Stomach (tissue), 9 donors: ENCODE measurements around the gene CHCHD3. TPM values are rescaled to one million over a fixed set of nuclear protein-coding genes. Genes with fewer than 3 reads are reported as not detected.

Source experiments
- DNase-seq, 2 donors: peaks; one replicate each; pipeline versions ENCODE4 v3.0.0 to v3.0.0-alpha.2; 2013 to 2019
- H3K27ac ChIP-seq, 5 donors: fragments of 200-600 bp in 4 of 5; sonication (generic) in 4 of 5; one replicate each; pipeline ENCODE4 v1.5.1; 2013 to 2019; ENCODE audit warnings: mild to moderate bottlenecking in 1 of 5, moderate library complexity in 1 of 5
- H3K27me3 ChIP-seq, 3 donors: fragments of 200-600 bp; sonication (generic); one replicate each; pipeline ENCODE4 v1.5.1; 2017 to 2019; ENCODE audit warnings: mixed run types in 1 of 3
- H3K36me3 ChIP-seq, 4 donors: fragments of 200-600 bp; sonication (generic); 1 replicate in 3 of 4; 2 replicates in 1 of 4; pipeline ENCODE4 v1.5.1; 2016 to 2019
- H3K4me1 ChIP-seq, 4 donors: fragments of 200-600 bp; sonication (generic); one replicate each; pipeline ENCODE4 v1.5.1; 2016 to 2019
- H3K4me3 ChIP-seq, 4 donors: fragments of 200-600 bp; sonication (generic) in 3 of 4; one replicate each; pipeline ENCODE4 v1.5.1; 2016 to 2019; ENCODE audit warnings: mild to moderate bottlenecking in 1 of 4
- H3K9me3 ChIP-seq, 4 donors: fragments of 200-600 bp; sonication (generic); one replicate each; pipeline ENCODE4 v1.5.1; 2016 to 2019
- CTCF ChIP-seq, 7 experiments: fragments of 450-650 bp in 4 of 7; fragments of 200-600 bp in 3 of 7; sonication (generic) in 3 of 7; IDR thresholded peaks; one replicate each; pipeline ENCODE4 v1.5.1; 2016 to 2019; ENCODE audit warnings: antibody characterized with exemption in 7 of 7, control low read depth in 2 of 7, mild to moderate bottlenecking in 1 of 7
- EP300 ChIP-seq: sonication (generic); formaldehyde crosslinking; IDR thresholded peaks from one replicate; pipeline ENCODE4 v1.6.1; 2017; ENCODE audit warnings: antibody characterized with exemption
- POLR2A ChIP-seq, 4 donors: fragments of 450-650 bp; IDR thresholded peaks; one replicate each; pipeline ENCODE4 v1.6.1; 2016; ENCODE audit warnings: antibody characterized with exemption in 4 of 4, control low read depth in 2 of 4, mild to moderate bottlenecking in 1 of 4, moderate library complexity in 1 of 4
- POLR2AphosphoS5 ChIP-seq, 3 donors: sonication (generic); formaldehyde crosslinking; IDR thresholded peaks; one replicate each; pipeline ENCODE4 v1.6.1; 2016; ENCODE audit warnings: antibody characterized with exemption in 3 of 3
- WGBS, 5 donors: extraction: QIAGEN DNeasy Blood & Tissue Kit in 3 of 5; methylation state at CpG; one replicate each; pipeline versions ENCODE4 v1.1.5 to v1.1.7; 2013 to 2018; 5-methylcytosine and 5-hydroxymethylcytosine counted together
- intact Hi-C: fragments of 100-400 bp; cut with DNase I; formaldehyde crosslinking; loops from one replicate; pipeline ENCODE4 v1.15.1; 2023; ENCODE audit warnings: low total_unique reads
- polyA plus RNA-seq, 3 donors: library from polyadenylated mRNA; stranded (reverse); fragments of 200-250 nt; gene quantifications; one replicate each; pipeline ENCODE4 v1.2.3, GENCODE V29; 2013
- total RNA-seq, 5 donors: library from RNA; depleted of rRNA; stranded (reverse); fragments of >200 nt; gene quantifications; one replicate each; pipeline versions ENCODE4 v1.1.0 to v1.2.3, GENCODE V29; 2014 to 2016
- donor health status: healthy with polysubstance abuse.
- donor health status: Bipolar disorder and iron deficiency.
- donor health status: healthy.

Gene CHCHD3
- total and polyA plus RNA-seq, 8 donors, result 5.8 to 90.9 (median 39.9) TPM

- H3K4me1 ChIP-seq, result peaks cover 6 to 60% (median 36%) of the 10 kb centered on the region in 4 donors
- no peak overlapping the region for H3K4me3 ChIP-seq
- no peaks in the 10 kb centered on the region for H3K9me3 ChIP-seq
- no peaks in the 10 kb centered on the region for H3K36me3 ChIP-seq
- intact Hi-C loops, result no loop called here
- 70 to 83% (median 80%) methylated on average over 2 of the region's 2 CpGs for WGBS, 5 donors
- no peak overlapping the region for H3K27ac ChIP-seq
- H3K27me3 ChIP-seq, result no peaks in the 10 kb centered on the region
- TF ChIP-seq POLR2A (IDR thresholded peaks at IDR 0.05) (no peak), EP300 (no peak), CTCF (IDR thresholded peaks at IDR 0.05) (no peak), POLR2AphosphoS5 (IDR thresholded peaks at IDR 0.05) (no peak)
- no peak for DNase-seq
Measured at GRCh38 chr7:133054162-133054840, 27.6 kb downstream of the CHCHD3 start.

- DNase-seq, result peak in 1 of 2 donors; percentile 38
Measured at GRCh38 chr7:133053321-133053891, 28.5 kb downstream of the CHCHD3 start.

GRCh38 chr7:133052826-133053225 is 29.1 kb downstream of the CHCHD3 start:
- H3K27me3 ChIP-seq, result no peaks in the 10 kb centered on the region
- TF ChIP-seq POLR2A (IDR thresholded peaks at IDR 0.05) (no peak), EP300 (no peak), CTCF (IDR thresholded peaks at IDR 0.05) (no peak), POLR2AphosphoS5 (IDR thresholded peaks at IDR 0.05) (no peak)
- intact Hi-C loops, result no loop called here
- H3K36me3 ChIP-seq, result no peaks in the 10 kb centered on the region
- peaks cover 6 to 60% (median 36%) of the 10 kb centered on the region in 4 donors for H3K4me1 ChIP-seq
- WGBS, 5 donors, result 76 to 90% (median 79%) methylated on average over 2 of the region's 2 CpGs
- H3K27ac ChIP-seq, result peak overlapping the region in 2 of 5 donors; percentile 4 to 36
- DNase-seq, result no peak
- H3K9me3 ChIP-seq, result no peaks in the 10 kb centered on the region
- no peak overlapping the region for H3K4me3 ChIP-seq

More at GRCh38 chr7:133053321-133053891, 28.5 kb downstream of the CHCHD3 start:
- peaks cover 6 to 60% (median 36%) of the 10 kb centered on the region in 4 donors for H3K4me1 ChIP-seq
- WGBS, 5 donors, result 52 to 78% (median 74%) methylated on average over 4 of the region's 4 CpGs
- no peaks in the 10 kb centered on the region for H3K9me3 ChIP-seq
- no peaks in the 10 kb centered on the region for H3K27me3 ChIP-seq
- H3K27ac ChIP-seq, result peak overlapping the region in 2 of 5 donors; percentile 4 to 36
- H3K4me3 ChIP-seq, result no peak overlapping the region
- no peak for TF ChIP-seq EP300
- TF ChIP-seq POLR2A (IDR thresholded peaks at IDR 0.05), result no peak
- TF ChIP-seq POLR2AphosphoS5 (IDR thresholded peaks at IDR 0.05), result peak in 1 of 3 donors; percentile 27
- intact Hi-C loops, result no loop called here
- no peaks in the 10 kb centered on the region for H3K36me3 ChIP-seq

GRCh38 chr7:133052401-133052756 is 29.5 kb downstream of the CHCHD3 start:
- Histone ChIP-seq H3K27me3 (no peaks in the 10 kb centered on the region), H3K27ac (no peak overlapping the region), H3K9me3 (no peaks in the 10 kb centered on the region), H3K4me3 (no peak overlapping the region), H3K4me1 (peaks cover 6 to 60% (median 36%) of the 10 kb centered on the region in 4 donors), H3K36me3 (no peaks in the 10 kb centered on the region)
- TF ChIP-seq POLR2A (IDR thresholded peaks at IDR 0.05) (no peak), EP300 (no peak), CTCF (IDR thresholded peaks at IDR 0.05) (no peak), POLR2AphosphoS5 (IDR thresholded peaks at IDR 0.05) (no peak)
- intact Hi-C loops, result no loop called here
- no peak for DNase-seq
- 52 to 92% (median 71%) methylated on average over 1 of the region's 1 CpG for WGBS, 5 donors
